GM12878 (cell line): ENCODE measurements around the gene KCNQ1. TPM values are rescaled to one million over a fixed set of nuclear protein-coding genes. Genes with fewer than 3 reads are reported as not detected.

Experiments used
- ATAC-seq: fragments of 200-7000 bp; cut with Tn5 transposase; 3 replicates; pipeline ENCODE4 v1.9.1; 2020; ENCODE audit warnings: mild to moderate bottlenecking, moderate library complexity
- BruUV-seq: library from RNA; stranded (reverse); fragments of 400-500 nt; replicated peaks from 2 replicates; lab custom pipeline; 2021; lab: Mats Ljungman, UMichigan
- CTCF ChIA-PET: fragments of 300-600 bp; sonication (Branson Sonifier 250); formaldehyde crosslinking; extraction: SDS; loops from one replicate; lab custom pipeline; 2021; ENCODE audit warnings: inconsistent platforms; lab: Yijun Ruan, JAX
- POLR2A ChIA-PET: fragments of 350-600 bp; formaldehyde crosslinking; extraction: SDS; loops from one replicate; lab custom pipeline; 2021; ENCODE audit warnings: inconsistent platforms; lab: Charles Lee
- RAD21 ChIA-PET: fragments of 300-600 bp; sonication (Branson Sonifier 250); formaldehyde crosslinking; loops from one replicate; lab custom pipeline; 2023; ENCODE audit warnings: antibody characterized with exemption; ENCODE audit not compliant: unreplicated experiment; lab: Charles Lee
- SMC1A ChIA-PET: fragments of 300-600 bp; sonication (Branson Sonifier 250); formaldehyde crosslinking; loops from one replicate; lab custom pipeline; 2023; ENCODE audit not compliant: unreplicated experiment, uncharacterized antibody; lab: Charles Lee
- DNase-seq: peaks from one replicate; pipeline ENCODE4 v3.0.0-alpha.2; 2011; ENCODE audit warnings: low read depth, low spot score
- FAIRE-seq: peaks from 3 replicates; lab custom pipeline; 2011; peaks lifted over from hg19 to GRCh38; lab: Jason Lieb, UNC
- H2AFZ ChIP-seq: 2 replicates; pipeline ENCODE4 v1.6.0; 2011; ENCODE audit warnings: low read depth, low read length, control low read depth; ENCODE audit not compliant: control insufficient read depth
- H3K27ac ChIP-seq: 2 replicates; pipeline ENCODE4 v1.5.1; 2011; ENCODE audit warnings: control low read depth; ENCODE audit not compliant: control insufficient read depth, insufficient read depth
- H3K27me3 ChIP-seq, 2 experiments: replicated peaks in 1 of 2; 2 replicates each; pipeline versions ENCODE4 v1.6.0 to v1.6.1; 2011; ENCODE audit warnings: low read length in 1 of 2; ENCODE audit not compliant: control insufficient read depth in 2 of 2, insufficient read depth in 2 of 2
- H3K36me3 ChIP-seq, 2 experiments: 2 replicates each; pipeline ENCODE4 v1.5.1; 2011; ENCODE audit warnings: low read length in 1 of 2; ENCODE audit not compliant: control insufficient read depth in 2 of 2, insufficient read depth in 2 of 2
- H3K4me1 ChIP-seq: 2 replicates; pipeline ENCODE4 v1.6.1; 2011; ENCODE audit warnings: mild to moderate bottlenecking, low read length, moderate library complexity, mixed read lengths; ENCODE audit not compliant: control insufficient read depth, insufficient read depth
- H3K4me2 ChIP-seq: 2 replicates; pipeline ENCODE4 v1.6.0; 2011; ENCODE audit warnings: control low read depth; ENCODE audit not compliant: control insufficient read depth, insufficient read depth
- H3K4me3 ChIP-seq: fragments of 200-600 bp; sonication (generic); 2 replicates; pipeline ENCODE4 v1.5.1; 2016
- H3K79me2 ChIP-seq: 2 replicates; pipeline ENCODE4 v1.6.0; 2011; ENCODE audit warnings: low read length; ENCODE audit not compliant: control insufficient read depth, insufficient read depth
- H3K9ac ChIP-seq: 2 replicates; pipeline ENCODE4 v1.8.0; 2011; ENCODE audit warnings: low read length, control low read depth, mixed read lengths; ENCODE audit not compliant: control insufficient read depth, insufficient read depth
- H3K9me3 ChIP-seq: replicated peaks from 3 replicates; pipeline ENCODE4 v1.5.1; 2011; ENCODE audit warnings: mild to moderate bottlenecking, low read length; ENCODE audit not compliant: control insufficient read depth, insufficient read depth
- H4K20me1 ChIP-seq: 2 replicates; pipeline ENCODE4 v1.6.0; 2011; ENCODE audit not compliant: control insufficient read depth, insufficient read depth
- BHLHE40 ChIP-seq, 2 experiments: fragments of 450-650 bp in 1 of 2; IDR thresholded peaks; 2 replicates each; pipeline ENCODE4 v1.6.1; 2011 to 2017; ENCODE audit warnings: low read depth in 2 of 2, borderline replicate concordance in 1 of 2, improper control_type of control experiment in 1 of 2, low read length in 1 of 2, mild to moderate bottlenecking in 1 of 2
- FOXM1 ChIP-seq: IDR thresholded peaks from 2 replicates; pipeline ENCODE4 v1.6.1; 2012; ENCODE audit warnings: low read depth, mild to moderate bottlenecking, inconsistent platforms, low read length, moderate library complexity
- GATAD2B ChIP-seq: fragments of 450-650 bp; conservative IDR thresholded peaks from 2 replicates; pipeline ENCODE4 v1.6.1; 2017; ENCODE audit warnings: low read depth, mild to moderate bottlenecking, moderate library complexity
- IRF5 ChIP-seq: fragments of 450-650 bp; IDR thresholded peaks from 2 replicates; pipeline ENCODE4 v1.6.1; 2017; ENCODE audit warnings: borderline replicate concordance
- MAX ChIP-seq: IDR thresholded peaks from 2 replicates; pipeline ENCODE4 v1.6.1; 2012; ENCODE audit warnings: low read depth, low read length, improper control_type of control experiment
- MEF2A ChIP-seq: IDR thresholded peaks from 2 replicates; pipeline ENCODE4 v1.6.1; 2011; ENCODE audit warnings: low read depth, mild to moderate bottlenecking, low read length, moderate library complexity; ENCODE audit not compliant: insufficient read depth
- MLLT1 ChIP-seq: fragments of 450-650 bp; IDR thresholded peaks from 2 replicates; pipeline ENCODE4 v1.6.1; 2016; ENCODE audit warnings: mild to moderate bottlenecking
- NFYB ChIP-seq: IDR thresholded peaks from 2 replicates; pipeline ENCODE4 v1.6.1; 2011; ENCODE audit warnings: low read depth, mild to moderate bottlenecking, low read length, improper control_type of control experiment, moderate library complexity; ENCODE audit not compliant: insufficient read depth
- POLR2AphosphoS2 ChIP-seq: IDR thresholded peaks from 2 replicates; pipeline ENCODE4 v1.6.1; 2011; ENCODE audit warnings: low read depth, mild to moderate bottlenecking, low read length, improper control_type of control experiment, moderate library complexity
- SMAD1 ChIP-seq: fragments of 450-650 bp; IDR thresholded peaks from 2 replicates; pipeline ENCODE4 v1.6.1; 2018; ENCODE audit warnings: mild to moderate bottlenecking, low read depth; ENCODE audit not compliant: partially characterized antibody
- SMAD5 ChIP-seq: IDR thresholded peaks from 2 replicates; pipeline ENCODE4 v1.6.1; 2016; ENCODE audit warnings: antibody characterized with exemption, low read depth
- TAF1 ChIP-seq: IDR thresholded peaks from 2 replicates; pipeline ENCODE4 v1.6.1; 2011; ENCODE audit warnings: mild to moderate bottlenecking, low read depth, low read length, borderline replicate concordance
- USF2 ChIP-seq: IDR thresholded peaks from 2 replicates; pipeline ENCODE4 v1.6.1; 2011; ENCODE audit warnings: low read depth, low read length, improper control_type of control experiment, borderline replicate concordance
- ZNF687 ChIP-seq: fragments of 450-650 bp; IDR thresholded peaks from 2 replicates; pipeline ENCODE4 v1.6.1; 2017; ENCODE audit warnings: mild to moderate bottlenecking, moderate library complexity
- WGBS: methylation state at CpG from one replicate; pipeline ENCODE4 v1.1.6; 2016; ENCODE audit warnings: low lambda C conversion rate; ENCODE audit not compliant: insufficient replicate concordance, insufficient coverage; ENCODE audit errors: missing lambda C conversion rate; 5-methylcytosine and 5-hydroxymethylcytosine counted together
- in situ Hi-C: fragments of 300-500 bp; cut with MboI; formaldehyde crosslinking; loops from 9 replicates; pipeline ENCODE4 v1.14.3; 2018; ENCODE audit warnings: mixed read lengths
- intact Hi-C: fragments of 100-400 bp; cut with micrococcal nuclease; formaldehyde crosslinking; loops from one replicate; pipeline ENCODE4 v1.14.2; 2022; ENCODE audit not compliant: unreplicated experiment
- polyA plus RNA-seq, 11 experiments: library from polyadenylated mRNA; depleted of rRNA in 4 of 11; unstranded in 6 of 11; stranded (reverse) in 5 of 11; fragments of >200 nt; fragmentation: Nextera tagmentation in 4 of 11; fragmentation: Illumina TruSeq in 1 of 11; extraction: Ambion mirVana in 4 of 11; extraction: Trizol in 1 of 11; gene quantifications; 1 replicate in 1 of 11; 2 replicates in 10 of 11; pipeline versions ENCODE4 v1.2.1 to v1.2.3, GENCODE V29; 2011 to 2016; ENCODE audit warnings: inconsistent platforms in 2 of 11, missing spikeins in 2 of 11, low read depth in 1 of 11
- total RNA-seq, 4 experiments: library from RNA; depleted of rRNA in 3 of 4; stranded (reverse); fragments of >200 nt in 3 of 4; fragmentation: Illumina TruSeq in 1 of 4; extraction: Trizol in 1 of 4; gene quantifications; 2 replicates each; pipeline versions ENCODE4 v1.2.1 to v1.2.3, GENCODE V29; 2013 to 2021

The KCNQ1 gene
- total and polyA plus RNA-seq, 10 of the 15 experiments (the other 5 are each of a cell fraction or from before 2014, with no cell fraction given), result 0.03 to 0.15 (median 0.12) TPM; not detected in 7

- Histone ChIP-seq H2AFZ (no peak overlapping the region), H3K27me3 (peaks cover 9 to 10% of the 10 kb centered on the region in 2 experiments; a peak in 3 of 4 replicates), H4K20me1 (no peaks in the 10 kb centered on the region), H3K36me3 (no peaks in the 10 kb centered on the region), H3K27ac (no peak overlapping the region), H3K9ac (no peak overlapping the region), H3K4me2 (no peak overlapping the region), H3K4me1 (peaks cover 5% of the 10 kb centered on the region), H3K4me3 (no peak overlapping the region), H3K9me3 (no peaks in the 10 kb centered on the region; the same call in 2 of the 3 replicates)
- ChIA-PET SMC1A (no interaction called here), RAD21 (no interaction called here)
- no peak for DNase-seq
- intact Hi-C loops, result no loop called here
- WGBS, result 34% methylated on average over 12 of the region's 12 CpGs
- no TSS peak for BruUV-seq
- no peak for ATAC-seq
- TF ChIP-seq MLLT1, result no peak
- TF ChIP-seq TAF1, result no peak
- no peak for TF ChIP-seq ZNF687
- no peak for TF ChIP-seq FOXM1
- no peak for TF ChIP-seq SMAD1
- TF ChIP-seq GATAD2B, result no peak
- TF ChIP-seq IRF5, result no peak
- TF ChIP-seq USF2, result no peak
- no peak for TF ChIP-seq SMAD5
- TF ChIP-seq NFYB, result no peak
- TF ChIP-seq MEF2A, result no peak
- TF ChIP-seq POLR2AphosphoS2, result no peak
- TF ChIP-seq MAX, result no peak
- no peak for TF ChIP-seq BHLHE40 (IDR thresholded peaks at IDR 0.05; ENCODE audit: borderline replicate concordance in 1 of 2, low read depth in 2 of 2, low read length in 1 of 2)
- TF ChIP-seq, all 136 proteins: peak for 0
- CTCF ChIA-PET, result interaction anchor here (0.6 to 1.0 kb wide), 3 partner anchors 48 to 577 kb away, joined by 3 read pairs; no protein-coding TSS in a partner anchor
- no peak for FAIRE-seq
- in situ Hi-C loops, result no loop called here
- POLR2A ChIA-PET, result no interaction called here
- H3K79me2 ChIP-seq, result no peaks in the 10 kb centered on the region
These were observed 437.2 kb downstream of the KCNQ1 start for GRCh38 chr11:2881981-2882375.
